Neural progenitor cell (in vitro differentiated cells): ENCODE measurements around the gene CCDC78.

Experiments
- CTCF ChIP-seq: fragments of 200-600 bp; sonication (generic); IDR thresholded peaks from 2 replicates; pipeline ENCODE4 v1.5.1; 2017; ENCODE audit warnings: antibody characterized with exemption, mild to moderate bottlenecking
- EZH2 ChIP-seq: fragments of 200-600 bp; sonication (generic); IDR thresholded peaks from 2 replicates; pipeline ENCODE4 v1.6.1; 2017; ENCODE audit warnings: antibody characterized with exemption, mild to moderate bottlenecking, moderate library complexity
- EZH2phosphoT487 ChIP-seq: fragments of 200-600 bp; sonication (generic); IDR thresholded peaks from 2 replicates; pipeline ENCODE4 v1.6.1; 2017; ENCODE audit warnings: antibody characterized with exemption

DNA sequence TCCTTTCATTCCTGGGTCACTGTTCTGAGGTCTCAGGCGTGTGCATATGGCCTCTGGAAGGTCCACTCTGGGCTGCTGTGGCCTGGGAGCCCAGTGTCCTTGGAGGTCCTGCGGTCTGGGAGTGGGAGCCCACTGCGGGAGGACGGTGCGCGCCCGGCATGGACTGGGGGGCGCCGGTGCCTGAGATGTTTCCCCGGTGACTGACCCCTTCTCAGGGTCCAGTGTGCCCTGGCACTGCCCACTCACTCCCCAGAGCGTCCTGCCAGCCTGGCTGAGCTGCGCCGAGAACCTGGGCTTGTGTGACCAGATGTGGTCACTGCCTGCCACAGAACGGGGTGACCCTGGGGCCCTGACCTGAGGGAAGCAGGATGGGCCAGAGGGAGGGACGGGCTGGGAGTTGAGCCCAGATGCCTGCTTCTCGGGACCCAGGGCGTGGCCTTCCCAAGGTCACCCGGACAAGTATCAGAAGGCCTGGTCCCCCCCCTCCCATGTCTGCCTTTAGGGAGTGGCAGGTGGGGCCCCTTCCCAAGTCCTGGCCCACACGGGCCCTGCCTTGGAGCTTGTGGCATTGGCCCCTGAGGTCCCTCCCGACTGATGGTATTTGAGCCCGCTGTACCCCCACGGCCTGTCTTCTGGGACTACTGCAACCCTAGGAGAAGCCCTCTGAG is 51.9 kb downstream of the CCDC78 start:
- no peak for TF ChIP-seq EZH2phosphoT487
- no peak for TF ChIP-seq CTCF
- TF ChIP-seq EZH2 = no peak
